Right lobe of liver (tissue), 6 donors: ENCODE measurements around the gene PHYKPL. TPM values are rescaled to one million over a fixed set of nuclear protein-coding genes. Genes with fewer than 3 reads are reported as not detected.

ENCODE experiments used
- ATAC-seq, 4 donors: fragments of 200-7000 bp; cut with Tn5 transposase; one replicate each; pipeline ENCODE4 v1.9.1; 2020; ENCODE audit warnings: mild to moderate bottlenecking in 4 of 4, moderate library complexity in 4 of 4
- DNase-seq, 3 donors: peaks; one replicate each; pipeline ENCODE4 v3.0.0-alpha.2; 2020
- H3K27ac ChIP-seq, 3 donors: fragments of 200-600 bp; one replicate each; pipeline ENCODE4 v1.8.0; 2022
- H3K27me3 ChIP-seq, 2 donors: fragments of 200-600 bp; one replicate each; pipeline ENCODE4 v1.8.0; 2022
- H3K36me3 ChIP-seq, 4 donors: fragments of 200-600 bp; sonication (generic) in 1 of 4; one replicate each; pipeline versions ENCODE4 v1.5.1 to v1.8.0; 2017 to 2022; ENCODE audit warnings: control low read depth in 1 of 4
- H3K4me1 ChIP-seq, 4 donors: fragments of 200-600 bp; sonication (generic) in 1 of 4; one replicate each; pipeline versions ENCODE4 v1.5.1 to v1.8.0; 2017 to 2022; ENCODE audit warnings: control low read depth in 1 of 4
- H3K4me3 ChIP-seq, 3 donors: fragments of 200-600 bp; one replicate each; pipeline ENCODE4 v1.8.0; 2022
- H3K9me3 ChIP-seq, 4 donors: fragments of 200-600 bp; sonication (generic) in 1 of 4; one replicate each; pipeline versions ENCODE4 v1.5.1 to v1.8.0; 2017 to 2022; ENCODE audit warnings: control low read depth in 1 of 4
- CTCF ChIP-seq, 4 donors: fragments of 200-600 bp in 3 of 4; fragments of 450-650 bp in 1 of 4; IDR thresholded peaks; one replicate each; pipeline versions ENCODE4 v1.5.1 to v1.8.0; 2016 to 2022; ENCODE audit warnings: antibody characterized with exemption in 4 of 4, mild to moderate bottlenecking in 2 of 4
- POLR2A ChIP-seq: fragments of 450-650 bp; IDR thresholded peaks from one replicate; pipeline ENCODE4 v1.6.1; 2017; ENCODE audit warnings: antibody characterized with exemption, mild to moderate bottlenecking
- WGBS: methylation state at CpG from one replicate; pipeline ENCODE4 v1.1.6; 2018; ENCODE audit warnings: low coverage, low lambda C conversion rate; ENCODE audit not compliant: insufficient coverage; ENCODE audit errors: missing lambda C conversion rate; 5-methylcytosine and 5-hydroxymethylcytosine counted together
- intact Hi-C, 2 donors: fragments of 100-400 bp; cut with DNase I; formaldehyde crosslinking; loops; one replicate each; pipeline versions ENCODE4 v1.11.2 to v1.14.1; 2022
- total RNA-seq, 6 experiments: library from RNA; depleted of rRNA in 2 of 6; stranded (reverse); fragments of >200 nt in 2 of 6; fragmentation: NEBNext Ultra II Directional in 3 of 6; extraction: Animal tissue kit (Norgen Biotek cat#: 25700) in 3 of 6; gene quantifications; one replicate each; pipeline versions ENCODE4 v1.1.0 to v1.2.4, GENCODE V29; 2016 to 2023
- donor health status: DM: no; HTN: yes; CAD: no.
- donor health status: DM: no; HTN: no; CAD: no.
- donor health status: DM: no; HTN: no; CAD: no.
- donor health status: DM: no; HTN: yes; CAD: no.
- donor health status: DM: no; HTN: yes; CAD: no.

Gene PHYKPL
- total RNA-seq, 6 experiments from 2014 or later, result 64.3 to 133 (median 85.8) TPM

GRCh38 chr5:178267876-178268275, 35.3 kb upstream of the PHYKPL start:
- Histone ChIP-seq H3K4me1 (no peaks in the 10 kb centered on the region), H3K9me3 (no peaks in the 10 kb centered on the region), H3K27me3 (no peaks in the 10 kb centered on the region), H3K27ac (no peak overlapping the region), H3K4me3 (no peak overlapping the region), H3K36me3 (no peaks in the 10 kb centered on the region)
- intact Hi-C loops, result no loop called here
- no peak for ATAC-seq
- no peak for TF ChIP-seq CTCF (IDR thresholded peaks at IDR 0.05)
- no peak for TF ChIP-seq POLR2A
- no peak for DNase-seq
- WGBS, result no CpG with 5 or more reads among the region's 10 CpGs

DNA sequence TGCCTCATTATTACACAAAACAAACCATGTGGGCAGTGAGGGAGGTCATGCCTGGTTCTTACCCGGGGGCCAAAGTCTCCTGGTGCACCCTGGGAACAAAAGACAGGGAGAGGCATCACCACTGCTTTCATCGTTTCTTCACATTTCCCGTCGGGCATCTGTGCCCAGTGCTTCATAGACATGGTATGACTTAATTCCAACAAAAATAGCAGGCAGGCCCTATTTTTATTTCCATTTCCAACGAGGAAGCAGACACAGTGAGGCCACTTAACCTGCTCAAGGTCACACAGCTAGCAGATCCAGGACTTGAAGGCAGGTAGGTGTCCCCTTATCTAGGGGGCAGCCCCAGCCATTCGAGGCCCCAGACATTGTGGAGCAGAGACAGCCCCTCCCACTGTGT, 34.6 kb upstream of the PHYKPL start:
- no peak overlapping the region for H3K4me3 ChIP-seq
- ATAC-seq, result no peak
- intact Hi-C loops, result no loop called here
- no peaks in the 10 kb centered on the region for H3K36me3 ChIP-seq
- no peaks in the 10 kb centered on the region for H3K4me1 ChIP-seq
- H3K27ac ChIP-seq, result no peak overlapping the region
- no peaks in the 10 kb centered on the region for H3K27me3 ChIP-seq
- TF ChIP-seq CTCF (IDR thresholded peaks at IDR 0.05), result no peak
- TF ChIP-seq POLR2A, result no peak
- no peaks in the 10 kb centered on the region for H3K9me3 ChIP-seq
- no peak for DNase-seq
- WGBS, result 75% methylated on average over 4 of the region's 6 CpGs

GRCh38 chr5:178266581-178266980, 34.0 kb upstream of the PHYKPL start:
- 95% methylated on average over 3 of the region's 10 CpGs for WGBS
- H3K27me3 ChIP-seq, result no peaks in the 10 kb centered on the region
- no peak overlapping the region for H3K4me3 ChIP-seq
- H3K36me3 ChIP-seq, result no peaks in the 10 kb centered on the region
- TF ChIP-seq POLR2A (no peak), CTCF (IDR thresholded peaks at IDR 0.05) (no peak)
- no peak for ATAC-seq
- intact Hi-C loops, result no loop called here
- no peak for DNase-seq
- H3K4me1 ChIP-seq, result no peaks in the 10 kb centered on the region
- no peak overlapping the region for H3K27ac ChIP-seq
- no peaks in the 10 kb centered on the region for H3K9me3 ChIP-seq

DNA sequence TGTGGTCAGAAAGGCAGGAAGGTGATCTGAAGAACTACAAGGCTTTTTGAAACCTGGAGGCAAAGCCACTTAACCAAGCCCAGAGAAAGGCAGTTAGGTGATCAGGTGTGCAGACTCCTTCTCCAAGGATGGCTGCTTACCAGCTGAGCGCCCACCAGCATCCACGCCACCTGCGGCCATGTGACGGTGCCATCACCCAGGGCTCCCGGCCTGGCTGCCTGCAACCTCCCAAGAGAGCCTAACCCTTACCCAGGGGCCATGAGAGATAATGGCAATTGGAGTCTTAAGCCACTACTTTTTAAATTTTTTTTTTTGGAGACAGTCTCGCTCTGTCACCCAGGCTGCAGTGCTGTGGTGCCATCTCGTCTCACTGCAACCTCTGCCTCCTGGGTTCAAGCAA, 33.1 kb upstream of the PHYKPL start:
- no peak for ATAC-seq
- no peak overlapping the region for H3K4me3 ChIP-seq
- no peak for DNase-seq
- no peaks in the 10 kb centered on the region for H3K36me3 ChIP-seq
- TF ChIP-seq POLR2A, result no peak
- TF ChIP-seq CTCF (IDR thresholded peaks at IDR 0.05), result no peak
- intact Hi-C loops, result no loop called here
- H3K27ac ChIP-seq, result no peak overlapping the region
- WGBS, result 100% methylated on average over 1 of the region's 7 CpGs
- no peaks in the 10 kb centered on the region for H3K9me3 ChIP-seq
- no peaks in the 10 kb centered on the region for H3K27me3 ChIP-seq
- no peaks in the 10 kb centered on the region for H3K4me1 ChIP-seq

GRCh38 chr5:178264044-178264443, 31.4 kb upstream of the PHYKPL start:
- H3K9me3 ChIP-seq, result no peaks in the 10 kb centered on the region
- ATAC-seq, result no peak
- DNase-seq, result no peak
- no peaks in the 10 kb centered on the region for H3K27me3 ChIP-seq
- no peak overlapping the region for H3K27ac ChIP-seq
- TF ChIP-seq CTCF (IDR thresholded peaks at IDR 0.05) (no peak), POLR2A (no peak)
- intact Hi-C loops, result no loop called here
- H3K4me3 ChIP-seq, result no peak overlapping the region
- no peaks in the 10 kb centered on the region for H3K4me1 ChIP-seq
- 79% methylated on average over 4 of the region's 4 CpGs for WGBS
- no peaks in the 10 kb centered on the region for H3K36me3 ChIP-seq
